Dendritic cell treated with granulocyte-macrophage colony-stimulating factor and Interleukin-4, amounts not matched to agents 40 ng/mL and 50 ng/mL, for 4 days (primary cell): ENCODE results near the gene NCKAP5L.
"Not testable (repeated sequence)": the region's sequence is repeated elsewhere in the genome, so short reads cannot be mapped to it uniquely, and the experiment has no call there.

Experiments used
- H3K27ac Mint-ChIP-seq: one replicate; pipeline ENCODE4 v1.8.0; 2022; ENCODE audit warnings: mild to moderate bottlenecking, mixed read lengths
- H3K27me3 Mint-ChIP-seq: one replicate; pipeline ENCODE4 v1.8.0; 2022; ENCODE audit warnings: mild to moderate bottlenecking, mixed read lengths
- H3K36me3 Mint-ChIP-seq: one replicate; pipeline ENCODE4 v1.8.0; 2022; ENCODE audit warnings: low read depth, mixed read lengths
- H3K4me1 Mint-ChIP-seq: one replicate; pipeline ENCODE4 v1.8.0; 2022; ENCODE audit warnings: low read depth, mixed read lengths
- H3K4me3 Mint-ChIP-seq: one replicate; pipeline ENCODE4 v1.8.0; 2022; ENCODE audit warnings: mild to moderate bottlenecking, moderate library complexity, mixed read lengths
- H3K9me3 Mint-ChIP-seq: one replicate; pipeline ENCODE4 v1.8.0; 2022; ENCODE audit warnings: mixed read lengths
- intact Hi-C: fragments of 100-400 bp; cut with micrococcal nuclease; formaldehyde crosslinking; loops from one replicate; pipeline ENCODE4 v1.15.0; 2022

Gene NCKAP5L

GRCh38 chr12:49784756-49785409 lies 43.3 kb downstream of the NCKAP5L start:
- H3K36me3 Mint-ChIP-seq: peaks cover 6% of the 10 kb centered on the region
- intact Hi-C loops: loop anchor here (5.0 kb wide), 1 partner anchor 42 kb away; the partner anchor contains the start of gene NCKAP5L
- no peak overlapping the region for H3K27ac Mint-ChIP-seq
- peaks cover 12% of the 10 kb centered on the region for H3K4me1 Mint-ChIP-seq
- peaks cover 7% of the 10 kb centered on the region for H3K9me3 Mint-ChIP-seq
- H3K4me3 Mint-ChIP-seq: no peak overlapping the region
- H3K27me3 Mint-ChIP-seq: peaks cover 15% of the 10 kb centered on the region

GRCh38 chr12:49783917-49784676 lies 44.1 kb downstream of the NCKAP5L start:
- Mint-ChIP-seq H3K27me3 (peaks cover 15% of the 10 kb centered on the region), H3K27ac (peak overlapping the region; percentile 45), H3K36me3 (no peaks in the 10 kb centered on the region), H3K4me3 (no peak overlapping the region), H3K4me1 (peaks cover 12% of the 10 kb centered on the region), H3K9me3 (peaks cover 14% of the 10 kb centered on the region)
- intact Hi-C loops: loop anchor here (5.0 kb wide), 1 partner anchor 43 kb away; the partner anchor contains the start of gene NCKAP5L

GRCh38 chr12:49780914-49781313 lies 47.3 kb downstream of the NCKAP5L start:
- intact Hi-C loops: loop anchor here (5.0 kb wide), 1 partner anchor 46 kb away; the partner anchor contains the start of gene NCKAP5L
- H3K4me3 Mint-ChIP-seq, H3K36me3 Mint-ChIP-seq, H3K27ac Mint-ChIP-seq: not testable (repeated sequence)
- H3K9me3 Mint-ChIP-seq: peaks cover 17% of the 10 kb centered on the region
- peaks cover 15% of the 10 kb centered on the region for H3K27me3 Mint-ChIP-seq
- peaks cover 30% of the 10 kb centered on the region for H3K4me1 Mint-ChIP-seq

- Mint-ChIP-seq H3K27me3 (peaks cover 15% of the 10 kb centered on the region), H3K4me1 (peaks cover 30% of the 10 kb centered on the region), H3K36me3 (no peaks in the 10 kb centered on the region), H3K27ac (no peak overlapping the region), H3K4me3 (no peak overlapping the region), H3K9me3 (peaks cover 17% of the 10 kb centered on the region)
- intact Hi-C loops: no loop called here
These were observed 48.6 kb downstream of the NCKAP5L start for GRCh38 chr12:49779581-49779980.

- H3K4me3 Mint-ChIP-seq: no peak overlapping the region
These were observed 50.1 kb downstream of the NCKAP5L start for GRCh38 chr12:49777800-49778748.

GRCh38 chr12:49777341-49777740 lies 50.9 kb downstream of the NCKAP5L start:
- no peak overlapping the region for H3K4me3 Mint-ChIP-seq
- H3K27me3 Mint-ChIP-seq: peaks cover 15% of the 10 kb centered on the region
- no peaks in the 10 kb centered on the region for H3K36me3 Mint-ChIP-seq
- peaks cover 18% of the 10 kb centered on the region for H3K4me1 Mint-ChIP-seq
- intact Hi-C loops: no loop called here
- no peak overlapping the region for H3K27ac Mint-ChIP-seq
- H3K9me3 Mint-ChIP-seq: peaks cover 17% of the 10 kb centered on the region

More at GRCh38 chr12:49777800-49778748, 50.1 kb downstream of the NCKAP5L start:
- Mint-ChIP-seq H3K27ac (no peak overlapping the region), H3K27me3 (peaks cover 15% of the 10 kb centered on the region), H3K4me1 (peaks cover 18% of the 10 kb centered on the region), H3K9me3 (peaks cover 17% of the 10 kb centered on the region), H3K36me3 (no peaks in the 10 kb centered on the region)
- intact Hi-C loops: no loop called here

GRCh38 chr12:49776858-49777257 lies 51.4 kb downstream of the NCKAP5L start:
- Mint-ChIP-seq H3K9me3 (peaks cover 17% of the 10 kb centered on the region), H3K27ac (no peak overlapping the region), H3K36me3 (no peaks in the 10 kb centered on the region), H3K4me1 (peaks cover 18% of the 10 kb centered on the region), H3K4me3 (no peak overlapping the region), H3K27me3 (peaks cover 16% of the 10 kb centered on the region)
- intact Hi-C loops: loop anchor here (1.0 kb wide), 1 partner anchor 62 kb away; no protein-coding TSS in a partner anchor

GRCh38 chr12:49776413-49776812 lies 51.8 kb downstream of the NCKAP5L start:
- Mint-ChIP-seq H3K4me3 (no peak overlapping the region), H3K27ac (no peak overlapping the region)
- intact Hi-C loops: loop anchor here (1.0 kb wide), 1 partner anchor 63 kb away; no protein-coding TSS in a partner anchor

GRCh38 chr12:49773102-49773501 lies 55.1 kb downstream of the NCKAP5L start:
- H3K27ac Mint-ChIP-seq, H3K9me3 Mint-ChIP-seq, H3K27me3 Mint-ChIP-seq, H3K4me3 Mint-ChIP-seq, H3K36me3 Mint-ChIP-seq, intact Hi-C loops: not testable (repeated sequence)
- H3K4me1 Mint-ChIP-seq: peaks cover 20% of the 10 kb centered on the region

More at GRCh38 chr12:49776413-49776812, 51.8 kb downstream of the NCKAP5L start:
- Mint-ChIP-seq H3K27me3 (peaks cover 16% of the 10 kb centered on the region), H3K4me1 (peaks cover 18% of the 10 kb centered on the region), H3K36me3 (no peaks in the 10 kb centered on the region), H3K9me3 (peaks cover 17% of the 10 kb centered on the region)

- Mint-ChIP-seq H3K4me3 (no peak overlapping the region), H3K27ac (no peak overlapping the region), H3K36me3 (peaks cover 29% of the 10 kb centered on the region), H3K4me1 (peaks cover 18% of the 10 kb centered on the region), H3K27me3 (peaks cover 5% of the 10 kb centered on the region), H3K9me3 (no peaks in the 10 kb centered on the region)
- intact Hi-C loops: no loop called here
These were observed 60.9 kb downstream of the NCKAP5L start for GRCh38 chr12:49767333-49767732.

- peaks cover 3% of the 10 kb centered on the region for H3K27me3 Mint-ChIP-seq
- intact Hi-C loops: no loop called here
- H3K9me3 Mint-ChIP-seq: no peaks in the 10 kb centered on the region
- peaks cover 31% of the 10 kb centered on the region for H3K4me1 Mint-ChIP-seq
- H3K27ac Mint-ChIP-seq: no peak overlapping the region
- H3K4me3 Mint-ChIP-seq: no peak overlapping the region
- peaks cover 41% of the 10 kb centered on the region for H3K36me3 Mint-ChIP-seq
These were observed 62.1 kb downstream of the NCKAP5L start for GRCh38 chr12:49766115-49766455.

GRCh38 chr12:49764126-49764525 lies 64.1 kb downstream of the NCKAP5L start:
- H3K27ac Mint-ChIP-seq: no peak overlapping the region
- H3K9me3 Mint-ChIP-seq: no peaks in the 10 kb centered on the region
- H3K36me3 Mint-ChIP-seq: peaks cover 61% of the 10 kb centered on the region
- intact Hi-C loops: no loop called here
- H3K4me1 Mint-ChIP-seq: peaks cover 32% of the 10 kb centered on the region
- no peak overlapping the region for H3K4me3 Mint-ChIP-seq
- H3K27me3 Mint-ChIP-seq: no peaks in the 10 kb centered on the region

GRCh38 chr12:49763006-49763591 lies 65.1 kb downstream of the NCKAP5L start:
- Mint-ChIP-seq H3K27me3 (no peaks in the 10 kb centered on the region), H3K9me3 (no peaks in the 10 kb centered on the region), H3K4me3 (no peak overlapping the region), H3K36me3 (peaks cover 71% of the 10 kb centered on the region), H3K4me1 (peaks cover 32% of the 10 kb centered on the region), H3K27ac (peak overlapping the region; percentile 72)
- intact Hi-C loops: no loop called here
